Mammary epithelial cell (primary cell): ENCODE measurements around the gene ELMO1.

ENCODE experiments used
- CTCF ChIP-seq, 2 donors: IDR thresholded peaks in 1 of 2; conservative IDR thresholded peaks in 1 of 2; 2 replicates each; pipeline ENCODE4 v1.5.1; 2011 to 2012; ENCODE audit warnings: inconsistent platforms in 2 of 2, low read length in 2 of 2, mild to moderate bottlenecking in 2 of 2, control low read depth in 1 of 2, low read depth in 1 of 2; ENCODE audit not compliant: insufficient read depth in 1 of 2; ENCODE audit errors: extremely low read depth in 1 of 2
- EZH2 ChIP-seq: IDR thresholded peaks from 2 replicates; pipeline ENCODE4 v1.6.1; 2012; ENCODE audit warnings: low read length, inconsistent platforms, borderline replicate concordance

DNA sequence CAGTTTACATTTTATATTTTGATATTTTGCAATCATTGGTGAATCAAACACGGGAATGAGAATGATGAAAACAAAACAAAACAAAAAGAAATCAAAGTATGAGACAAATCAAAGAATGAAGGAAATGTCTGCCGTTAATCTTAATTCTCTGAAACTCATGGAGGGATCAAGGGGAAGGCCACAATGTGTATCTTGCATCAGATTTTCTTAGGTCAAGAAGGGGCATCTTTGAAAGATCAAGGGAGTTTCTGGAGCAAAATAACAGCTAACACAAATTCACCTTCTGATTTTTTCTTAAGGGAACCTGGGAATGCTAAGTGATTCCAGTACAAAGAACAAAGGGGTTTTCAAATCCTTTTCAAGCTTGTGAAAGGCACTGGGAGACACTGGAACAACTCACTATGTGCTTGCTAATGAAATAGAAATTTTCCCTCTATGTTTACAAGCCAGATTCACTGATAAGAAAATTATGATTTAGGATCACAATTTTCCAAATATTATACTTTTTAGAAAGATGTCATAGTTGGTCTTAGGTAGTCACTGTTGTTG lies 402.1 kb downstream of the ELMO1 start:
- TF ChIP-seq CTCF (conservative IDR thresholded peaks at IDR 0.05 in 1 of 2, IDR thresholded peaks at IDR 0.05 in 1 of 2; ENCODE audit: extremely low read depth in 1 of 2, insufficient read depth in 1 of 2, low read depth in 1 of 2, low read length in 2 of 2) (no peak), EZH2 (no peak)
